Lower lobe of right lung (tissue), 2 donors: ENCODE data around the gene GMDS. TPM values are rescaled to one million over a fixed set of nuclear protein-coding genes. Genes with fewer than 3 reads are reported as not detected.
A peak's percentile ranks its signal among the peaks of the same experiment; 100 is the strongest.

ENCODE experiments used
- ATAC-seq, 2 donors: fragments of 200-7000 bp; cut with Tn5 transposase; one replicate each; pipeline ENCODE4 v1.9.1; 2020 to 2022; ENCODE audit warnings: mild to moderate bottlenecking in 2 of 2, moderate library complexity in 2 of 2
- DNase-seq: peaks from one replicate; pipeline ENCODE4 v3.0.0-alpha.2; 2020
- H3K27ac ChIP-seq: fragments of 200-600 bp; one replicate; pipeline ENCODE4 v1.8.0; 2022
- H3K27me3 ChIP-seq: fragments of 200-600 bp; one replicate; pipeline ENCODE4 v1.8.0; 2022; ENCODE audit warnings: low read depth
- H3K36me3 ChIP-seq: fragments of 200-600 bp; one replicate; pipeline ENCODE4 v1.8.0; 2022; ENCODE audit warnings: mild to moderate bottlenecking
- H3K4me1 ChIP-seq: fragments of 200-600 bp; one replicate; pipeline ENCODE4 v1.8.0; 2022
- H3K4me3 ChIP-seq: fragments of 200-600 bp; one replicate; pipeline ENCODE4 v1.8.0; 2022; ENCODE audit warnings: mild to moderate bottlenecking
- H3K9me3 ChIP-seq: fragments of 200-600 bp; one replicate; pipeline ENCODE4 v1.8.0; 2022
- intact Hi-C: fragments of 100-400 bp; cut with DNase I; formaldehyde crosslinking; loops from one replicate; pipeline ENCODE4 v1.11.0; 2022
- total RNA-seq: library from RNA; stranded (reverse); fragmentation: NEBNext Ultra II Directional; extraction: Animal tissue kit (Norgen Biotek cat#: 25700); gene quantifications from one replicate; pipeline ENCODE4 v1.2.1, GENCODE V29; 2021
- TF ChIP-seq, protein P1 (sequence below): fragments of 200-600 bp; IDR thresholded peaks from one replicate; pipeline ENCODE4 v1.8.0; 2022; ENCODE audit warnings: antibody characterized with exemption, mild to moderate bottlenecking
- donor health status: DM: no; HTN: yes; CAD: no; lungs with severe emphysema.

The GMDS gene
- total RNA-seq, 1 donor from 2014 or later: 12.7 TPM

DNA sequence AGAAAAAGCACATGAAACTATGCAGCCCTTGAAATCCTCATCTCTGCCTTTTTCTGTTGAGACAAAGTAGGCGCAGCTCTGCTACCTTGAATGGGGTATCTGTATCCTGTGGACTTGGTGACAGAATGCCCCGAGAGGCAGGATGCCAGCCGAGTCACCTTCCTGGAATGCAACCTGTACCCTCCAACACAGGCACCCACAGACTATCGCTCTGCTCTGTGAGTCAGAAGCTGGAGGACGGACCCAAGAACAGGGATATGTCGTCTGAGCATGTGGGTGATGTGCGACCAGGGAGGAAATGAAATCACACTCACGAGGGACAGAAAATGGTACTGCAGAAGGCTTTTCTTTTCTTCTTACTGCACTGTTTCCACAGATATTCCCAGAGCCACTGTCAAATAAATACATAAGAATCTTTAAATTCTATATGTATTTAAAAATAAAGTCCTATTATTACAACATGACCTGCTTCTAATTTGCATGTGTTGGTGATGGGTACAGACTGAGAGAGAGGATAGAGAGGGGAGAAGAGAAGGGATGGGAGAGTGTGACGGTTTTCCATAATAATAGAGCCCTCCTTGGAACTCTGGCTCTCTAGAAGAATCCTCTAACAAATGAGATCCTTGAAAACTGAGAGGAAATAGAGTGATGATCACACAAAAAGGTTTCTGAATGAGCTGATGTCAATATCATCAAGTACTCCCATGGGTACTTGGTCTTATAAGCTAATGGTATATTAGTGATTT lies 327.6 kb downstream of the GMDS start:
- no peak overlapping the region for H3K27ac ChIP-seq

DNA sequence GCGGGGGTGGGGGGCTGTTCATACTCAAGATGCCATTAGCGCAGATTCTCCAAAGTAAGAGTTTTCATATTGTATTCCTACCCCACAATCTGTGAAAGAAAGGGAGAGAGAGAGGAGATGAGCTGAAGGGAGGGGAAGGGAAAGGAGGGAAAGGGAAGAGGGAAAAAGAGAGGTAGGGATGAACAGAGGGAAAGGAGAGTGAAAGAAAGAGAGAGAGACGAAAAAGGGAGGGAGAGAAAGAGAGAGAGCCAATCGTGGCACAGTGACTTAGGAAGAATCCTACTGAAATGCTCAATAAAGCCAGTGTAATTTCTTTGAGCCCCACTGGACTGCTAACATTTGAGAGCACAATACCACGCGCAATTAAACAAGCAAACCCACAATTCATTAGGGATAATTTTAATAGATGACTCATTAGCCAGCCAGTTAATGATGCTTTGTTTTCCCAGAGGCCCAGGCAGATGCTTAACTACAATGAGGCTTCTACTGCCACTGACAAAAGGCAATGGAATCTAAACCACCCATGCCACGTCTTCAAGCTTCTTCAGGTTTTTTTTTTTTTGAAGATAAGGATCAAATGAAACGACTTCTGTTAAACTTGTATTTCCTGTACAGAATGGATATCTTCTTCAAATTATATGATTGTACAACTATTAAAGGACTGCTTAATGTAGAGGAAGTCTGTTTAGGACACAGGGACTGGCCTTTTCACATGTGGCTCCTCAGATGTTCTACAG lies 328.9 kb downstream of the GMDS start:
- Histone ChIP-seq H3K36me3 (no peaks in the 10 kb centered on the region), H3K27ac (no peak overlapping the region), H3K27me3 (no peaks in the 10 kb centered on the region), H3K4me1 (no peaks in the 10 kb centered on the region), H3K4me3 (no peak overlapping the region), H3K9me3 (no peaks in the 10 kb centered on the region)
- intact Hi-C loops: no loop called here
- TF ChIP-seq, protein P1, sequence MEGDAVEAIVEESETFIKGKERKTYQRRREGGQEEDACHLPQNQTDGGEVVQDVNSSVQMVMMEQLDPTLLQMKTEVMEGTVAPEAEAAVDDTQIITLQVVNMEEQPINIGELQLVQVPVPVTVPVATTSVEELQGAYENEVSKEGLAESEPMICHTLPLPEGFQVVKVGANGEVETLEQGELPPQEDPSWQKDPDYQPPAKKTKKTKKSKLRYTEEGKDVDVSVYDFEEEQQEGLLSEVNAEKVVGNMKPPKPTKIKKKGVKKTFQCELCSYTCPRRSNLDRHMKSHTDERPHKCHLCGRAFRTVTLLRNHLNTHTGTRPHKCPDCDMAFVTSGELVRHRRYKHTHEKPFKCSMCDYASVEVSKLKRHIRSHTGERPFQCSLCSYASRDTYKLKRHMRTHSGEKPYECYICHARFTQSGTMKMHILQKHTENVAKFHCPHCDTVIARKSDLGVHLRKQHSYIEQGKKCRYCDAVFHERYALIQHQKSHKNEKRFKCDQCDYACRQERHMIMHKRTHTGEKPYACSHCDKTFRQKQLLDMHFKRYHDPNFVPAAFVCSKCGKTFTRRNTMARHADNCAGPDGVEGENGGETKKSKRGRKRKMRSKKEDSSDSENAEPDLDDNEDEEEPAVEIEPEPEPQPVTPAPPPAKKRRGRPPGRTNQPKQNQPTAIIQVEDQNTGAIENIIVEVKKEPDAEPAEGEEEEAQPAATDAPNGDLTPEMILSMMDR: no peak
- ATAC-seq: no peak
- no peak for DNase-seq

More for the DNA sequence above, 327.6 kb downstream of the GMDS start:
- intact Hi-C loops: no loop called here
- no peaks in the 10 kb centered on the region for H3K9me3 ChIP-seq
- no peaks in the 10 kb centered on the region for H3K36me3 ChIP-seq
- H3K27me3 ChIP-seq: no peaks in the 10 kb centered on the region
- no peaks in the 10 kb centered on the region for H3K4me1 ChIP-seq
- ATAC-seq: peak in 1 of 2 donors; percentile 13
- no peak overlapping the region for H3K4me3 ChIP-seq
- DNase-seq: no peak
- TF ChIP-seq, protein P1: no peak

DNA sequence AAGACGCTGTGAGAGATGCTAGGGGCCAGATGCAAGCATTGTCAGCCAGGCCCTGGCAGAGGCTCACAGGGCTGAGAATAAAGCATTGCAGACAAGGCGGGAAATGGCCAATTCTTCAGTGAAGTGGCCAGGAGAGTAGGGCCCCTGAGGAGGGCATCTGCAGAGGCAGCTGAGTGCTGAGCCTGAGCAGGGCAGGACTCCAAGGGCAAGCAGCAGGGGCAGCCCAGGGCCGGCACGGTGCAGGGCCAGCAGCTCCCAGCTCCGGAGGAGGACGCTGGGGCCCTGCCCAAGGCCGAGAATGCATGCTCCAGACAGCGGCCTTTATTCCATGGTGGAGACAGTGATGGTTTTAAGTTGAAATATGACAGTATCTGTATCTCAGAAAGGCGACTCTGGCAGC lies 330.2 kb downstream of the GMDS start:
- Histone ChIP-seq H3K27ac (no peak overlapping the region), H3K36me3 (no peaks in the 10 kb centered on the region), H3K4me3 (no peak overlapping the region), H3K27me3 (no peaks in the 10 kb centered on the region), H3K9me3 (no peaks in the 10 kb centered on the region), H3K4me1 (no peaks in the 10 kb centered on the region)
- ATAC-seq (no peak), DNase-seq (no peak)
- TF ChIP-seq, protein P1: no peak
- intact Hi-C loops: no loop called here

DNA sequence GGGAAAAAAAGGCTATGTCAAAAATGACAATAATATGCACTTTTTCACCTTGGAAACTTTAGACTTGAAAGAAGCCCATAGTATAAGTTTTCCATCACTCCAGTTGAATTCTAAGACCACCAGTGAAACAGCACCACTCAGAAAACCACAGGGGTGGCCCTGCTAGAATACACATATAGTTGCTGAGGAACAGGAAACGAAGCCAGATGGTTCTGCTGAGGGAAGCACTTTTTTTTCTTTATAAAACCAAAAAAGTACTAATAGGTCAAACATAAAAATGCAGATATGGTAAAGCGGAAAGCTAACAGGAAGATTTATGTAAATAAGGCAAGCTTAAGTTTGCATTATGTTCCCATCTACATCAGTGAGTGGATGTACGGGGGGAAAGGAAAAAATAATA lies 331.8 kb downstream of the GMDS start:
- intact Hi-C loops: no loop called here
- Histone ChIP-seq H3K4me3 (no peak overlapping the region), H3K4me1 (no peaks in the 10 kb centered on the region), H3K27ac (no peak overlapping the region), H3K36me3 (no peaks in the 10 kb centered on the region), H3K27me3 (no peaks in the 10 kb centered on the region), H3K9me3 (no peaks in the 10 kb centered on the region)
- DNase-seq (no peak), ATAC-seq (no peak)
- TF ChIP-seq, protein P1: no peak

DNA sequence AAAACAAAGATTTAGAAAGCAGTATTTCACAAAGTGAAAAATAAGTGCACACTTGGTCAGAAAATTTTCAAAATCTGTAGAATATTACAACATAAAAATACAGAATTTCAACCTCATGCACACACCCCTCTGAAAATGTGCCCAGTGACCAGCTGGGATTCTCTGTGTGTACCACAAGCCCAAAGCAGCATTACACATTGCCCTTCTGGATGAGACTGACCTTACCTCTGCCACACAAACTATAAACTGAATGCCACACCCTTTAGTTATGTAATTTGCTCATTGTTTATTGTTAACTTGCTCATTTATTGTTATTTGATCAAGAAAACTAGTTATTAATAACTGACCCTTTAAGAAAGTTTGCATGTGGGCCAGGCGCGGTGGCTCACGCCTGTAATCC lies 332.7 kb downstream of the GMDS start:
- no peak for ATAC-seq
- TF ChIP-seq, protein P1: no peak

More for the DNA sequence above, 332.7 kb downstream of the GMDS start:
- intact Hi-C loops: no loop called here
- H3K36me3 ChIP-seq: no peaks in the 10 kb centered on the region
- no peak overlapping the region for H3K27ac ChIP-seq
- no peaks in the 10 kb centered on the region for H3K9me3 ChIP-seq
- no peaks in the 10 kb centered on the region for H3K4me1 ChIP-seq
- no peak overlapping the region for H3K4me3 ChIP-seq
- H3K27me3 ChIP-seq: no peaks in the 10 kb centered on the region
- DNase-seq: no peak
